HG02571 (cell line): Measurements from ENCODE around the gene HTR3A.

Source experiments
- ATAC-seq: cut with Tn5 transposase; IDR thresholded peaks from one replicate; pipeline ENCODE4 v1.9.1; 2021; ENCODE audit warnings: mild to moderate bottlenecking, moderate library complexity; ENCODE audit not compliant: unreplicated experiment

Gene HTR3A

DNA sequence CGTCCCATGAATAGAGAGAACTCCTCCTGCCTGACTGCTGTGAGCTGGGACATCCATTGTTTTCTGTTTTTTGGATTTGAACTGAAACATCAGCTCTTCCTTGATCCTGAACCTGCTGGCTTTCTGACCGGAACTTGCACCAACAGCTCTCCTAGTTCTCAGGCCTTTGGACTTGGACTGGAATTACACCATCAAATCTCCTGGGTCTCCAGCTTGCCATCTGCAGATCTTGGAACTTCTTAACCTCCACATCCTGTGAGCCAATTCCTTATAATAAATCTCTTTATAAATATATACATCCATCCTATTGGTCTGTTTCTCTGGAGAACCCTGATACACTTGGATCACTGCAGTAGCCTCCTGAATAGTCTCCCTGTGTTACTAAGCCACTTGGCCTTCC is 42.1 kb downstream of the HTR3A start:
- ATAC-seq, result no peak

DNA sequence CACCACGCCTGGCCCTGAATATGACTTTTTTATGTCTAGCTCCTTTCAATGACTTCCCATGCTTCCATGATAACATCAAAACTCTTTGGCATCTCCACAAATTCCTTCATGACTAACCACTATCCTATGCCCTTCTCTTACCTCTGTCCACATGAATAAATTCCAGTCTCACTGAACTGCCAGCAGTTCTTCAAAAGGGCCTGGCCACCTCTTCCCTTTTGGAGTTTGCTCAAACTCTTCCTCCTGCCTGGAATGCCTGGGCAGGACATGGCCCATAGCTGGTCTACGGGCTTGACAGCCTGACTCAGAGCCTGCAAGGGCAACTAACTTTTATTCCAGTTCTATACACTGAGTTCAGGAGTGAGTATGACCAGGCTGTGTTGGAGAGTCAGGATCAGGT is 42.8 kb downstream of the HTR3A start:
- no peak for ATAC-seq

DNA sequence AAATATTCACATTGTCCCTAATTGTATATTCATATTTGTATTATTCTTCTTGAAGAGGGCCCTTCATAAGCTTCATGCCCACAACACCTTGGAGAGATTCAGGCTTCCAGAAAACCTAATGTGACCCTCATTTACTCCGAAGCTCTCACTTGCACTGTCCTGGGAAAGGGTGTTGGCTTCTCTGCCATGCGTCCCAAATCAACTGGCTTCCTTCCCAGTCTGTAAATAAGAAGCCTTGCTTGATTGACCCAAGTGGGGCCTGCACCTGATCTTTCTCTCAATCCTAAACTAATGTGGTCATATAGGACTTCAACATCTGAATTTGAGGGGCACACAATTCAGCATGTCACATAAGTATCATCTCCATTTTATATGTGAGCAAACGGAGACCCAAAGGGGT is 44.1 kb downstream of the HTR3A start:
- ATAC-seq, result no peak

DNA sequence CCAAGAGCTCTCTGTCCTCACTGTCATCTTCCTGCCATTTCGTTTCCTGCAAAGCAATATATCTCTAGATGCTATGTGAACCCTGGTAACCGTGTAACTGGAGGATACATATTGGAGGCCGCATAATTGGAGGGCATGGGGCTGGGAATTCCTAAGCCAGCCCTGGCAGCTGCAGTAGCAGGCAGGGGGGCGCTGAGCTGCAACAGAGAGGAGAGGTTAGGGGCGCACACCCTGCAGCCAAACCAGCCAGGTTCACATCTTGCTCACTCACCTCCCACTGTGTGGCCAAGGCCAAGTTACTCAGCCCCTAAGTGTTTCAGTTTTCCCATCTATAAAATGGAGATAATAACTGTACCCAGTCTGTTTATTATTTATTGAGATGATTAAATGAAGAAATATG is 44.7 kb downstream of the HTR3A start:
- no peak for ATAC-seq

DNA sequence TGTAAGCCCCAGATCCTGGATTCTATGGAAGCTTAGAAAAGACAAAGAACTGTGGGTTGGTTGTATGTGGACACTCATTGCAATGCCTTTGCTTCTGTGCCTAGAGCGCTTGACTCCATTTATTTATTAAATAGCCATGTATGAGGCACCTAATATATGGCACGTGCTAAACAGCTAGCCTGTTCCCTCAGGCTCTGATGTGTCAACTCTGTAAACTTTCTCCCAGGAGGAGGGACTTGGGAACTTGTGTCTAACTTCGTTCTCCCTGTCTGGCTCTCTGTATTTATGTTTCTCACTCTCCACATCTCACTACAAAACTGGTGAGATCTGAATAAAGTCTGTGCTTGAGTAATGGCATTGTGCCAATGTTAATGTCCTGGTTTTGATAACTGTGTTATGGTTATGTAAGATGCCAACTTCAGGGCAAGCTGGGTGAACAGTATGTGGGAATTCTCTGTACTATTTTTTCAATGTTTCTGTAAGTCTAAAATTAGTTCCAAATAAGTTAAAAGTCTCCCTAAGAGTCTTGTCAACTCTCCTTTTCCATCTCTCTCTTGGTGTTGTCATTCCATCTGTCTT is 50.5 kb downstream of the HTR3A start:
- no peak for ATAC-seq

DNA sequence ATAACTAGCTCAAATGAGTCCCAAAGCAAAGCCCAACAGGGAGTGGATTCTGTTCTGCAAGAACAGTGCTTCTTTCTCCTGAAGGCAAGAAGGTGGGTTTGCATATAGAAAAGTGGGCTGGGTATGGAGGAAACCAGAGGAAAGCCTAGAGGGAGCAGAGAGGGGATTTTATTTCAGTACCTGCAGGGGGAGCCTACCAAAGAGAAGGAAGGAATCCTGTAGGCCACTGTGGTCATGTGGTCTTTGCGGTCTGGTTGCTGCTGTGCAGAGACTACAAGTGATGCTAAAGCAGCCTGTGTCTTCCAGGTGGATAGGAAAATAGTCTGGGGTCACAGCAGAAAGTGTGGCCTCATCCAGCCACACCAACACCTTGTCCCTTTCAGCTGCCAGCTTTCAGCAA is 51.4 kb downstream of the HTR3A start:
- ATAC-seq, result no peak

DNA sequence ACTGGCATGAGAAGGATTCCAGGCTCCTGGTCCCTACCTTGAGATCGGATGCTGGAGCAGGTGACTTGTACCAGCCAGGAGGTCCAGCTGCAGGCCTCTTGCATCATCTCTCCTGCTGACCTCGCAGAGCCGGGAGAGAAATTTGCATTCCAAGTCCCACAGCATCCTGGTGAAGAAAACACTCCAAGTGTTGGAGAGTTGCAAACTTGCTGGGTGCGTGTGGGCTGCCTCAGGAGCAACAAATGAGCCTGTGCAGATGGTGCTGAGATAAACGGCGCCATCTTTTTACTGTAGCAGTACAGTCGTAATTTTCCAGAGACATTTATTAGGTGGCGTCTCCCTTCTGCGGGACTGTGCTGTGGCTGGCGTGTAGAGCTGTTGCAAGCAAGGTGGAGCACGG is 52.5 kb downstream of the HTR3A start:
- ATAC-seq, result no peak

DNA sequence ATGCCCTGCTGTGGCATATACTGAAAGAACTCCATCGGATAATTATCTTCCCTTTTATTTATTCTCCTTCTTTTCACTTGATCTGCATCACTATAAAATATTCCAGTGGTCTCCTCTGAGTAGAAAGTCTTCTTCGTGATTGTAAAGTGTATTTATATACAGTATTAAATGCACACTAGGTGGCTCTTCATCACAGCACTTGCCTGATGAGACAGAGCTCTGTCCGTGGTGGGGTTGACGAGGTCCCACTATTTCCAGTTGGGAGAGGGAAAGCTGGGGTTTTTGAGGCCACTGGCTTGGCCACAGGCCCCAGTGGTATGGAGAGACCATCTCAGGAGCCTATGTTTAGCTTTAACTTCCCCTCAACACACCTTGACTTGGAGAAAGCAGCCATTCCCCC is 53.0 kb downstream of the HTR3A start:
- ATAC-seq, result no peak

DNA sequence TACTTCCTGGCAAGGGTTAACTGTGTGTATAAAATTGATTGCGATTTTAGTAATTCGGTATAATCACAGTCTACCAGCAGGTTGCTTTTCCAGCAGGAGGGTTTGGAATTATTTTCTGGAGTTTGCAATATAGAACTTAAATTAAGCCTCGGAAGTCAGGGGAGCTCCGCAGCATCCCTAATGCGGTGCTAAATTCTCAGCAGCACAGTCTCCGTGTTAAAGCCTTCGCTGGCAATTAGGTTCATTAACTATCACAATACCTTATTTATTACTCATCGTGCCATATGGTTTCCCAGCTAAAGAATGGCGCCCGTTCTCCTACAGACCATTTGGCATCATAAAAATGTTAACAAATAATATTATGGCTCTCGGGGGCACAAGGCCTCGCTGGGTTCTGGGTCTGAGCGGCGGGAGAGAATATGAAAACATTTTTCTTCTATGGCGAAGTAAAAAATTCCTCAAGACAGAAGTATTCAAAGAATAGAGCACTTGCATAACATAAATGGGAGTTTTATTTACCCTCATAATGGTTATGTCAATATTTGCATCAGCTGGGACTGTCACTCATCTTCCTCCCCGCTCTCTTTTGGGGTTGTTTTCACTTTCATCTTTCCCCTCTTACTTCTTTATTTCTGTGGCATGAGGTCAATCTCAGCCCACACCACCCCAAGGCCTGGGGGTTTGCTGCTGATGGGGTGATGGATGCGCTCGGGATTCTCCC is 56.5 kb downstream of the HTR3A start:
- no peak for ATAC-seq

DNA sequence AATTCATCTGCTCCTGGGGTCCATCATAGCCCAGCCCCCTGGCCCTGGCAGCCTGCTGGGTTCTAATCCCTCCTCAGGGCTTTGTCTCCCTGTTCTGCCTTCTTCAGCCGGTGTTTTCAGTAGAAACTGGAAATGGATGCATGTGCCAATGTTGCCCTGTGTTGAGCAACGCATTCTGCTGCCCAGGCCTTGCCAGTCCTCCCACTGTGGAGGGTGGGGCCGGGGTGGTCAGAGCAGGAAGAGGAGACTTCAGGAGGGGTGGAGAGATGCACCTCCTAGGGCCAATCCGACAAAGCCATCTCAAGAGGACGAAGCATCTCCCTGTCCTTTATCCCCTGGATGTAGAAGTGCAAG is 57.0 kb downstream of the HTR3A start:
- ATAC-seq, result no peak

DNA sequence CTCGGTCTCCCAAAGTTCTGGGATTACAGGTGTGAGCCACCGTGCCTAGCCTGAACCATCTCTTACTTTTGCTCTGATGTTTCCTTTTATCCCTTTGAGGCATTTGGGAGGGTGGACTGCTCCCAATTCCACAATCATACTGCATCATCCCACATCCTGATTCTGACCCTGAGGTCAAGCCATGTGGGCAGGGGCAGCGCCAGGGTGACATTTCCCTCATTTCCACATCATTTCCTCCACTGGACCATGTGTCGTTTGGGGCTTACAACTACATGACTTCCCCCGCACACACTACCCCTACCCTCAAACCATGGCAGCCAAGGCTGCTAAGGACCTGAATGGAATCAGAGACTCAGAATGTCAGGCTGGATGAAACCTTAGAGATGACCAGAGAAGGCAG is 58.2 kb downstream of the HTR3A start:
- no peak for ATAC-seq

DNA sequence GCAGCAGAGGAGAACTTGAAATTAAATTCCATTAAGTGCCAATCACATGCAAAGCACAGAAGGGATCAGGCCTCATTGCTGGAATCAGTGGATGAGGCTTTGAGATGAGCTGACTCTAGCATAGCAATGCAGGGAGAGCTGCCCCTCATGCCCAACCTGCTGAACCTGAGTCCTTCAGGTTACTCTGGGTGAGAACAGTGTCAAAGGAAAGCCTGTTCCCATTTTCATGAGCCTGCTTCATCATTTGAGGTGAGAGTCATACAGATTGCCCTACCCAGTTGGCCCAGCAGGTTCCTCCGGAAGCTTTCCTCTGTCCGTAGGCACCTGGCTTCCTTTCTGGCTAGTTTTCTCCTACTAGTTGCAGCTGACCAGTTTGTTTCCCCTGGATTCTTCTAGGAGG is 58.7 kb downstream of the HTR3A start:
- ATAC-seq, result no peak

DNA sequence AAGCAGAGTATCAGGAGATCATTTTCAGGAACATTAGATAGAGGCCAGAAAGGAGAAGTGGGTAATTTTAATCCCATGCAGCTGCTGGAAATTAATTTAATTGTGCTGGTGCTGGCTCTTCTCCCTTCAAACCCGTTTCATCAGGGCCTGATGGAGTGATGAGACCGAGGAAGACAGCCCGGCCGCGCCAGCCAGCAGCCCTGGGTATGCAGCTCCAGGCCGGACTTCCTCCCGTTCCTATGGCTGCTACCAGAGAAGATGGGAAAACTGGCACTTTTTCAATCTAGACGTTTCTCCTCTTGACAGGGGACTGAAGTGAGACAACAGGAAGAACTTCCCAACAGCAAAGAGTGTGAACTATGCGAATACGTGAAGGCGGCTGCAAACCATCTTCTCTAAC is 60.0 kb downstream of the HTR3A start:
- ATAC-seq, result no peak

DNA sequence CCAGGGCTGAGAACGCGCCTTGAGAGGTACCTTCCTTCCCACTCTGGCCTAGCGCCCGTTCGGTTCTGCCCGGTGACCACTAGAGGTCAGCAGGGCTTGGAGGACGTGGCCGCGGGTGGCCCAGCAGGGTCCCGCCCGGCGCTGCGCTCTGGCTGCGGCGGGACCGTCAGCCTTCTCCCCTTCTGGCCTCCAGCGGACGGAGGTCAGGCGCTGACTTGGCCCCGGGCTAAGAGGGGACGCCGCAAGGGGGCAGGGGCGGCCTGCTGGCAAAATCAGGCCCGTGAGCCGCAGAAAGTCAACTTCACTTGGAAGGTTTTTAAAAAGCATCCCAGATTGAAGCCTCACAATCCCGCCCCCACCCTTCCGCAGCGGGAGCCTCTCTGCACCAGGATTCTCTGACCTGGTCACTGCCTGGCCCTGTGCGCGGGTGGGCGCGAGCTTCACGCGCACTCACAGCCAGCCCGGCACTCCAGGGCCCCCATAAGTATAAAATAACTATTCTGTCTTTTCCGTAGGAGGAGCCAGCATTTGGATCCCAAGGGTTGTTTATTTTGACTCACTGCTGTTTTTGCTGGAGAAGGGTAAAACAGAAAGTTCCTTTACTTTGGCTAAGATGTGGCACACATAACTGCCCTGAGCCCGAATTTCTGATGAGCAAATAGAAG is 61.4 kb downstream of the HTR3A start:
- no peak for ATAC-seq

DNA sequence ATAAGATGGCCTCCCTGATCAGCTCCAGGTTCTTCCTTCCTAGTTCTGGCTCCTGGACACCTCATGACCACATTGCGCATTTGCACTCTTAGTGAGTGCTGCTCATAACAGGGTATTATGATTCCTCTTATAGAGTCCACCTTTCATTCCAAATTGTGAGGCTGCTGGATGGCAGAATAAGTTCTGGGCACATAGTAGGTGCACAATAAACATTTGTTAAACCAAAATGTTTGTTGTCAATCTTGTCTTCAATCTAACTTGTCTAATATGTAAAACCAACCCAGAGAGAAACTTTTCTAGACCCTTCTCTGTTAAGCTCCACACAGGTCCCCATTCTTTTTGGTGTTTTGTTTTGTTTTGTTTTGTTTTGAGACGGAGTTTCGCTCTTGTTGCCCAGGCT is 62.0 kb downstream of the HTR3A start:
- no peak for ATAC-seq

DNA sequence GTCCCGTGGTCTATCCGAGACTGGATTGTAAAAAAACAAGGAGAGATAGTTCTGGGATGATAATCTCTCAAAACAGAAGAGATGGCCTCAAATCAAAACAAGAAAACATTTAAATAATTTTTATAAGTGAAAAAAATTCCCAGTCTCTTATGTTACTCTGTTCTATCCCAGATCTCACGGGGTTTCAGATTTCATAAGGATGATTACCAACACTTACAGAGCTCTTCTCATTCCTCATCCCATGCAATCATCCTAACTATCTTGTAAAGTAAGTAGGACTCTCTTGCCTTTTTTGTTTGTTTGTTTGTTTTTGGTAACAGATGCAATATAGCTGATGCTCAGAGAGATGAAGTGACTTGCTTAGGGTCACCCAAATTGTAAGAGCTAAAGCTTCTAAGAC is 64.6 kb downstream of the HTR3A start:
- no peak for ATAC-seq
